Esophagus squamous epithelium (tissue), 4 donors: Measurements from ENCODE around the gene EXOSC9.

Source experiments
- CTCF ChIP-seq, 6 experiments: fragments of 450-650 bp in 4 of 6; fragments of 200-600 bp in 2 of 6; sonication (generic) in 2 of 6; IDR thresholded peaks; one replicate each; pipeline ENCODE4 v1.5.1; 2016 to 2019; ENCODE audit warnings: antibody characterized with exemption in 6 of 6, mild to moderate bottlenecking in 4 of 6, moderate library complexity in 4 of 6
- POLR2A ChIP-seq, 4 donors: fragments of 450-650 bp; IDR thresholded peaks; one replicate each; pipeline ENCODE4 v1.6.1; 2017; ENCODE audit warnings: antibody characterized with exemption in 4 of 4, mild to moderate bottlenecking in 4 of 4, moderate library complexity in 3 of 4

DNA sequence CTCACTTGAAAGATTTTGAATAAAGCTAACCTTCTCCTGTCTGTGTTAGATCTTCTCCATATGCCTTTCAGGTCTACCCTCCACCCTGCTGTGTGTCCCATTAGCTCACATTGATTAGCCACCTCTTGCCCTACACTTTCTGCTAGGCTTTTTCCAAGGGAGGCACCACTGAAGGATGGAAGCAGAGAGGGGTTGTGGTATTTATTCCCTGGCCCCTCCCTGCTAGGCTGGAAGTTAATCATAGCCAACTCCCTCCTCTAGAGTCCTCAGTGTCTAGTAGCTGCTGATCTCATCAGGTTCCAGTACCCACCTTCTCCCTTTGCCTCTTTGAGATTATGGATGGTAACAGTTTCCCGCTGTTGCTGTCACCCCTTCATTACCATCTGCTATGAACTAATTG, 27.2 kb upstream of the EXOSC9 start:
- TF ChIP-seq CTCF (IDR thresholded peaks at IDR 0.05) = no peak
- no peak for TF ChIP-seq POLR2A (IDR thresholded peaks at IDR 0.05)
